Activated effector memory CD4-positive, alpha-beta T cell treated with anti-CD3 and anti-CD28 coated beads, Interleukin-2, amount 50 U/mL, for 16 hours (primary cell): ENCODE results near the gene ALKBH5.

Experiments used
- DNase-seq: peaks from one replicate; pipeline ENCODE4 v3.0.0-alpha.2; 2020

The ALKBH5 gene

DNA sequence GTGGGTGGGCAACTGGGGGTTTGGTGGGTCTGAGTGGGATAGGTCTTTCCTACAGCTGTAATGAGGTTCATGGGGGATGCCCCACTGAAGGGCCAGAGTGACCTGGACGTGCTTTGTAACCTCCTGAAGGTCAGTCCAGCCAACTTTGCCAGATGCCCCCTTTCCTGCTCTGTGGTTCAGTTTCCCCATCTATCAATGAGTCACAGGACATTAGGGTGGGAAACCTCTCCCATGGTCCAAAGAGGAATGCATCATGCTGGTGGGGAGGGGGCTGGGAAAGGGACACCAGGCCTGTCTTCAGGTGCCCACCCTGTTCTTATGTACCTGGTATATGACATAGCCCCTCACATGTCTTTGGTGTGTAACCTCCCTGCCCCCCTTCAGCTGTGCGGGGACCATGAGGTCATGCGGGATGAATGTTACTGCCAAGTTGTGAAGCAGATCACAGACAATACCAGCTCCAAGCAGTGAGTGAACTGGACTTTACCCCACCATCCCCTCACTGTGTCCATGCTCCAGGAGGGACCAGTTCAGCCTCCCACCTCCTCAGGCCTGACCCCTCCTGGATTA lies 24.0 kb upstream of the ALKBH5 start:
- no peak for DNase-seq

DNA sequence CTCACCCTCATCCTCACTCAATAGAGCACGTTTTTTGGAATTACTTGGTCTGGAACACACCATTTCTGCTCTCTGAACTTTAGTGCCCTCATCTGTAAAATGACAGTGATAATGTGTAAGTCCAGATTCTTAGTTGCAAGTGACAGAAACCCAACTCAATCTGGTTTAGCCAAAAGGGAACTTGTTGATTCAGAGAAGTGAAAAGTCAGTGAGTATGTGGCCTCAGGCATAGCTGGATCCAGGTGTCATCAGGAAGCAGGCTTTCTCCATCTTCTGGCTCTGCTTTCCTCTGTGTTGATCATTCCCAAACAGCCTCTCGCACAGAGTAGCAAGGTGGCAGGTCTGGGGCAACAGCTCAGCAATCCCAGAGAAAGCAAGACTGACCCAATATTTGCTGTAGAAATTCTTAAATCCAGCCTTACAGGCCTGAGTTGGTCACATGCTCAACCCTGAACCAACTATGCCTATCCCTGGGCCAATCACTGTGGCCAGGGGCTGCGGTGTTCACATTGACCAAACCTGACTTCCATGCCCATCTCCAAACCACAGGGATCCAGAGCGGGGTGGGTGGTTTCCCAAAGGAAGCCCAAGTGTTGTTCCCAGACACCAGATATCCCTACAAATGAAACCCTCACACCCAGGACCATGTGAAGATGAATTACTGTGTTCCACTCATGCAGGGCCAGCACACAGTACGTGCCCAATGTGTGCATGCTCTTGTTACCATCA lies 23.3 kb upstream of the ALKBH5 start:
- no peak for DNase-seq

DNA sequence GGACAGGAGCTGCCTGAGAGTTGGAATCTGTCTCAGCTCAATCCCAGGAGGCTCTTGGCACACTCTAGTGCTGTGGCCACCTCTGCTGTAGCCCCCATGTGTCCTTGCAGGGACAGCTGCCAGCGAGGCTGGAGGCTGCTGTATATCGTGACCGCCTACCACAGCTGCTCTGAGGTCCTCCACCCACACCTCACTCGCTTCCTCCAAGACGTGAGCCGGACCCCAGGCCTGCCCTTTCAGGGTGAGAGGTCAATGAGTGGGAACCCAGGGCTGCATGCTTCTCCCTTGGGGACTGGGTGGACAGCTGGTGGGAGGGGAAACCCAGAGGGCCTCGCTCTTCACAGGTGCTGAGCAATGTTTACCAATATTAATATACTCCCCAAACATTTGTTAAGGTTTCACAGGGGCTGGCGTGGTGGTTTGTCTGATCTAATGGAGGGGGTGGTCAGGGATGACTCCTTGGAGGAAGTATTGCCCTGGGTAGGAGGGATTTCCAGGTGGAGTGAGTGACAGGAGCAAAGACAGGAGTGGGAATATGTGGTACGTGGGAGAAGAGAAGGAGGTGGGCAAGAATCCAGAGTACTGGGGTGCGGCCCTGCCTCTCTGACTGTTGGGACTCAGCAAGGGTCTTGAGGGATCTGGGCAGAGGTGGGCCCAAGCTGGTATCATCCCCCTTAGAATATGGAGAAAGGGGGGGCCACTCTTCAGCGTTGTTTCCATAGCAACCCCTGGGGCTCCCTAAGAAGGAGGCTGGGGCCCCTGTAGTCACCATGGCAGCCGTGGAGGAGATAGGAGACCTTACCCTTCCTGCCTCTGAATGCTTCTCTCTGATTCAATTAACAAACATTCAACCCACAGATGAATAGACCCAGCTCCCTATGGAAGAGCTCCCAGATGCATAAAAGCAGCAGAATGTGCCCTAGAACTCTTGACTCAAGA lies 22.2 kb upstream of the ALKBH5 start:
- no peak for DNase-seq

DNA sequence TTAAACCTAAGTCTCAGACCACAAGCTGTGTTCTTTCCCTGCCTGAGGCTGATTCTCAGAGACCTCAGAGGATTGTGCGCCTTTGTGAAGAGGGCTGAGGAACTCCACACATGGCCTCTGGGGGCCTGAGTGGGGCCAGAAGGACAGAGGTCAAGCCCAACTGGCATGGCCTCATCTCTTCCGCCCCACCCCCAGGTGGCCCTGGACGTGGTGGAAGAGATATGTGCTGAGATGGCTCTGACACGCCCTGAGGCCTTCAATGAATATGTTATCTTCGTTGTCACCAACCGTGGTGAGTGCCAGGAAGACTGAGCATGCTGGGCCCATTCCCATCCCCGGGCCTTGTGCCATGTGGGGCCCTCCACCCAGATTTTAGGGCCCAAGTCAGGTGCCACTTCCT lies 20.1 kb upstream of the ALKBH5 start:
- no peak for DNase-seq

DNA sequence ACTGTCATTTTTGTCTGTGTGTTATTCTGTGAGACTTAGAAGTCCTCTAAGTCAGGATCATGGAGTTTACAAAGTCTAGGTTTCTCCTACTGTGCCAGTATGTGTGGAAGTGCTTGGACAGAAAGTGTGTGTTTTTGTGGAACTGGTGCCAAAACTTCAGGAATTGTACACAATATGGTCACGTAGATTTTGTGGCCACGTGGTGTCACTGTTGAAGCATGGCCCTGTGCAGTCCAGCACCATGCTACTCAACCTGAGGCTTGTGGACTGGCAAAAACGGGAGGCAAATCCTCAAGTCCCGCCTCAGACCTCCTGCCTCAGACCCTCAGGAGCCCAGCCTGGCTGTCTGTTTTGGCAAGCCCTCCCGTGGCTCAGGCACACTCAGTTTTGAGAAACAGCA lies 16.7 kb upstream of the ALKBH5 start:
- DNase-seq, result no peak

- DNase-seq, result no peak
Measured at GRCh38 chr17:18167421-18167820, 16.2 kb upstream of the ALKBH5 start.

- no peak for DNase-seq
Measured at GRCh38 chr17:18172531-18173278, 10.9 kb upstream of the ALKBH5 start.

DNA sequence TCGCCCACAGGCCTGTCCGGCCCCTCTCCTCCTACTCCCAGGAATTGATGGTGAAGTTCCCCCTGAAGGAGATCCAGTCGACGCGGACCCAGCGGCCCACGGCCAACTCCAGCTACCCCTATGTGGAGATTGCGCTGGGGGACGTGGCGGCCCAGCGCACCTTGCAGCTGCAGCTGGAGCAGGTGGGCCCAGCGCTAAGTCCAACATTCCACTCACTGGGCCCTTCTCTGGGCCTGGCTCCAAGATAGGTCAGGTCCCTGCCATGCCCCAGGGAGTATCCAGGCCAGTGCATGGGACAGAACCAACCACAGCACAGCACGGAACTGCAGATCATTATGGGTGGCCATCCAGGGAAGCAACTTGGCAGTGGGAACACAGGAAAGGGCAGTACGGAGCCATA lies 9.9 kb upstream of the ALKBH5 start:
- DNase-seq, result no peak

DNA sequence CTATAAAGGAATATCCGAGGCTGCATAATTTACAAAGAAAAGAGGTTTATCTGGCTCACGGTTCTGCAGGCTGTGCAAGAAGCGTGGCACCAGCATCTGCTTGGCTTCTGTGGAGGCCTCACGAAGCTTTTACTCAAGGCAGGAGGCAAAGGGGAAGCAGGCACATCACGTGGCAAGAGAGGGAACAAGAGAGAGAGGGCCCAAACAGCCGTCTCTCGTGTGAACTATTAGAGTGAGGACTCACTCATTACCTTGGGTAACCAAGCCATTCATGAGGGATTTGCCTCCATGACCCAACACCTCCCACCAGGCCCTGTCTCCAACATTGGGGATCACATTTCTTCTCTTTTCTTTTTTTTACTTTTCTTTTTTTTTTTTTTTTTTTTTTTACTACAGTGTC lies 7.5 kb upstream of the ALKBH5 start:
- no peak for DNase-seq

DNA sequence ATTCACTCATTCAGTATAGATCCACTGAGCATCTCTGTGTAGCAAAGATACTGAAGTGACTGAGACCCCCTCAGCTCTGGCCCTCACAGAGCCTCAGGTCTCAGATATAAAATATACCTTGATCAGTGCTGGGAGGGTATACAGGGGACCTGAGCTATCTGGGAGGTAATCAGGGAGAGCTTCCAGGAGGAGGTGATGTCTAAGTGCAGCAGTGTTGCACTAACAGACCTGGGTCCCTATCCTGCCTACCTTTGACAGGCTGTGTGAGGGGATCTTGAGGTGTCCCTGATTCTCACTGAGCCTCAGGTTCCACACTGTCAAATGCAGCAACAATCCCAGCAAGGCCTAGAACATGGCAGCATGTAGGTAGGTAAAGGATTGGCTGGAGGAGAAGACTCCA lies 6.5 kb upstream of the ALKBH5 start:
- no peak for DNase-seq

- no peak for DNase-seq
Measured at GRCh38 chr17:18177722-18178121, 5.9 kb upstream of the ALKBH5 start.

DNA sequence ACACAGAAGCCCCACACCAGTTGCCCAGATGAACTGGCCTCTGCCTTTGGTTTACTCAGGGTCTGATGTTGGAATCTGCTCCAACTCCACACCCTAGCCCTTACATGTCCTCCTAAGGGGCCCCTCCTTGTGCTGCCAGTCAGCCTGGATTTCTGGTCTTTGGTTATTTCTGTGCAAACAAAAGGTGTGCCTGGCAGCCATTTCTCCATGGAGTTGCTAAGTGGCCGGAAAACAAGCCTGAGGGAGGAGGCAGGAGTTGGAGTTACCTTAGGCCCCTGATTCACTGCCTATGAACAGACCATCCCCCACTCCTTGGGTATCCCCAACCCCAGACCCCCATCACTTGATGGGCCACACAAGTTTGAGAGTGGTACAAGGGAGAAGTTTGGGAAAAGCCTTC lies 4.4 kb upstream of the ALKBH5 start:
- no peak for DNase-seq

GRCh38 chr17:18179804-18180203 lies 3.8 kb upstream of the ALKBH5 start:
- DNase-seq, result no peak

GRCh38 chr17:18181358-18181757 lies 2.3 kb upstream of the ALKBH5 start:
- peak; percentile 72 for DNase-seq

GRCh38 chr17:18182110-18182977 lies 1.3 kb upstream of the ALKBH5 start:
- DNase-seq, result no peak

DNA sequence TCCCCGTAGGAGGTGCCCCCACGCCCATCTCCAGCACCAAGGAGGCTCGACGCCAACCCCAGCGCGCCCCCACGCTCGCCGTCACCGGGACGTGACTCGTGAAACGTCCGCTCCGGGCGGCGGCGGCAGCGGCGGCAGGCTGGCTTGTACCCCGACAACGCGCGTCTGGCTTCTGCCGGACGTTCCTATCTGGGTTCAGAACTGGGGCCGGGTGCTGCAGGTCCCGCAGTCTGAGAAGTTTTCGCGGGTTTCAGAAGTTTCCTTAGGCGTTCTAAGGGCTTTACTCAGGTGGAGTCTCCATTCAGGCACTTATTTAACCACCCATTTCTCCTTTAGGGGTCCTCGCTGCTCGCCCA lies 672 bp upstream of the ALKBH5 start:
- DNase-seq, result peak; percentile 93

DNA sequence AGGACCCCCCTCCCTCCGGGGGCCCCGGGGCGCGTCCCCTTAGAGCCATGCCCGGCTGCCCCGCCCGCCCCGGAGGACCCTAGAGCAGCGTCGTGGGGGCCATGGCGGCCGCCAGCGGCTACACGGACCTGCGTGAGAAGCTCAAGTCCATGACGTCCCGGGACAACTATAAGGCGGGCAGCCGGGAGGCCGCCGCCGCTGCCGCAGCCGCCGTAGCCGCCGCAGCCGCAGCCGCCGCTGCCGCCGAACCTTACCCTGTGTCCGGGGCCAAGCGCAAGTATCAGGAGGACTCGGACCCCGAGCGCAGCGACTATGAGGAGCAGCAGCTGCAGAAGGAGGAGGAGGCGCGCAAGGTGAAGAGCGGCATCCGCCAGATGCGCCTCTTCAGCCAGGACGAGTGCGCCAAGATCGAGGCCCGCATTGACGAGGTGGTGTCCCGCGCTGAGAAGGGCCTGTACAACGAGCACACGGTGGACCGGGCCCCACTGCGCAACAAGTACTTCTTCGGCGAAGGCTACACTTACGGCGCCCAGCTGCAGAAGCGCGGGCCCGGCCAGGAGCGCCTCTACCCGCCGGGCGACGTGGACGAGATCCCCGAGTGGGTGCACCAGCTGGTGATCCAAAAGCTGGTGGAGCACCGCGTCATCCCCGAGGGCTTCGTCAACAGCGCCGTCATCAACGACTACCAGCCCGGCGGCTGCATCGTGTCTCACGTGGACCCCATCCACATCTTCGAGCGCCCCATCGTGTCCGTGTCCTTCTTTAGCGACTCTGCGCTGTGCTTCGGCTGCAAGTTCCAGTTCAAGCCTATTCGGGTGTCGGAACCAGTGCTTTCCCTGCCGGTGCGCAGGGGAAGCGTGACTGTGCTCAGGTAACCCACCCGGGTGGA lies 759 bp downstream of the ALKBH5 start:
- DNase-seq, result peak; percentile 92

DNA sequence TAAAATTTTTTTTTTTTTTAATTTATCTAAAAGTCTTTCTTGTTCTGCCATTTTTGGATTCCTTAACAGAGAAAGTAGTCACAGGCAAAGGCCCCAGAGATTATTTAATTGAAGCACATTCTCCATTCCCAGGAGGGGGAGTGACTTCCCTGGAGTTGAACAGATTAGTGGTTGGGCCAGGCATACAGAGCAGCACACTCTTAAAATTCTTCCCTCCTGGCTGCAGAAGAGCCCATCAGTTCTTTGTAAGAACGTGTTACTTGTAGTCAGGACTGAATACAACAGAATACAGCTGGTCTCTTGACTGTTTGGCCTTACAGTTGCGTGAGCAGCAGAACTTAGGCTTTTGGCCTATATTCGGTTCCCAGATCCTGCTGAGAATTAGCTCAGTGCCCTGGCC lies 1.8 kb downstream of the ALKBH5 start:
- DNase-seq, result no peak

DNA sequence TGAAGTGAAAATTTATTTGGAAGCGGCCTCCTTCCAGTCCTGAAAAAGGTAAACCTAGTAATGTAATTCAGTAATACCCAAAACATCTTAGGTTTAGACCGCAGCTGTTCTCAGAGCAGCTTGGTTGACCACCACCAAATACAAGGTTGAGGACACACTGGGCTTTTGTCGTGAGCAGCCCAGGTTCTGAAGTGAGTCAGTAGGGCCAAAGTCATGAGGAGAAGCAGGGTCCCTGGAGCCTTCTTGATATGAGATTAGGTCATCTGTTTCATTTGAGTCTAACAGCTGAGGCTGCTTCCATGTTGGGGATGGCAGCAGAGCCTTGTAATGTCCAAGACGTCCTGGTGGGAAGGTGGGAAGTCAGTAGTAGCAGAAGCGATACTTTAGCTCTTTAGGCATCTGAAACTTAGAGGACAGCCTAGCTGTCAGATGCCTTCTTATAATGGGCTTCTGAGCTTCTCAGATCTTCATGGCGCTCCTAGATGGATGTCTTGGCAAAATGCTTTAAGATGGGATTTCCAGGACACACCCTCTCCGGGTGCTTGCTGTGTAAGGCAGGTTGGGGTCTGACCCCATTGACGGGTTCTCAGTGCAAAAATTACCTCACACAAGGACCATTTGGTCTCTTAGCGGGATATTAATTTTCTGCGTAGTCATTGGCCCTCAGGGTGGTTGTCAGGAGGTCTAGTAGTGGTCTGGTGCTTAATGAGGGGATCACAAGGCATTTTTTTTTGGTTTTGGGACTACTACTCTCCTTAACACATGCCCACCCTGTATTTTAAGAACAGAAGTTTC lies 2.4 kb downstream of the ALKBH5 start:
- DNase-seq, result no peak

DNA sequence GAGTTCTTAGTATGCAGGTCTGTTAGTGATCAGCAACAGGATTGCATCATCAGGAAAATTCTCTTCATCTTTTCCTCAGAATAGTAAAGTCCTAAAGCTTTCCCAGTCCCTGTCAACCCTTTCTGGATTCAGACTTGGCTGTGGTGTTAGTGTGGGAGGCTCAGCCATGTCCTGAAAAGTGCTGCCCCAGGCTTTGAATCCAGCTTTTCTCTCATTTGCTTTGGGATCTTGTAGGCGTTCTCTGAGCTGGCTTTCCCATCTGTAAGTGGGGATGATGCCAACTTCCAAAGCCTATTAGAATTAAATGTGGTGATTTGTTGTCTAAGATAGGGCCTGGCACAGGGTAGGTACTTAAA lies 3.0 kb downstream of the ALKBH5 start:
- DNase-seq, result no peak
